GM18517 (cell line): ENCODE data around the gene LRRC61.

Source experiments
- ATAC-seq: cut with Tn5 transposase; IDR thresholded peaks from one replicate; pipeline ENCODE4 v1.9.1; 2021; ENCODE audit warnings: mild to moderate bottlenecking, moderate library complexity; ENCODE audit not compliant: unreplicated experiment

The LRRC61 gene

DNA sequence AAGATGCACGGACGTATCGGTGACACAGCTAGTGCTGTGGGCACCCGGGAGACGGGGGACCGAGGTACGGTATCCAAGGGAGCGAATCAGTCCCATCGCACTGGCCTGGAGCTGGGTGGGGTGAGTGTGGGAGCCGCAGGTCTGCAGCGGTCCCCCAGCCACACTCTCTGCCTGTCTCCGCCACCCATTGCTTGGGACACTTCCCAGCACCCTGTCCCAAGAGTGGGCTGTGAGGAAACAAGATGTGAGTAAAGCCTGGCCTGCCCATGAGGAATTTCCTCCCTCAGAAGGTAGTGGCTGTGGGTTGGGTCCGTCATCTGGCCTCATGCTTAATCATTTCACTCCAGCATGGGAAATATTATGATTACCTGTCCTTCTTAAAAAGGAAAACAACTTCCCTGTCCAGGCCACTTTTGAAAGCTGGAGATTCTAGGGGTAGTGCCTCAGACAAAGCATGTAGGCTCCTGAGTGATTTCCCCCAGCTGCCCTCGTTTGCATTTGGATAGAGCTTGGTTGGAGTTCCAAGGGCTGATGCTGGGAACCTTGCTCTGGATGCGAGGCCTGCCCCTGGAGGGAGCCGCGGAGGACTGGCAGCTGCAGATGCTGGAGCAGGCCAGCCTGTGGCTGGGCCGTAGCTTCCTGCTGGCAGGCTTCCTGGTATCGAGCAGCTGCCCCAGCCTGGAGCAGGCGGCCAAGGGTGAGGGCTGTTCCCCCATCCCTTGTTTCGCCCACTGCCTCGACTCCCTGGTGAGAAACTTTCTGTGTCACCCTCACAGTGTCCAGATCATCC lies 6.4 kb downstream of the LRRC61 start:
- no peak for ATAC-seq

DNA sequence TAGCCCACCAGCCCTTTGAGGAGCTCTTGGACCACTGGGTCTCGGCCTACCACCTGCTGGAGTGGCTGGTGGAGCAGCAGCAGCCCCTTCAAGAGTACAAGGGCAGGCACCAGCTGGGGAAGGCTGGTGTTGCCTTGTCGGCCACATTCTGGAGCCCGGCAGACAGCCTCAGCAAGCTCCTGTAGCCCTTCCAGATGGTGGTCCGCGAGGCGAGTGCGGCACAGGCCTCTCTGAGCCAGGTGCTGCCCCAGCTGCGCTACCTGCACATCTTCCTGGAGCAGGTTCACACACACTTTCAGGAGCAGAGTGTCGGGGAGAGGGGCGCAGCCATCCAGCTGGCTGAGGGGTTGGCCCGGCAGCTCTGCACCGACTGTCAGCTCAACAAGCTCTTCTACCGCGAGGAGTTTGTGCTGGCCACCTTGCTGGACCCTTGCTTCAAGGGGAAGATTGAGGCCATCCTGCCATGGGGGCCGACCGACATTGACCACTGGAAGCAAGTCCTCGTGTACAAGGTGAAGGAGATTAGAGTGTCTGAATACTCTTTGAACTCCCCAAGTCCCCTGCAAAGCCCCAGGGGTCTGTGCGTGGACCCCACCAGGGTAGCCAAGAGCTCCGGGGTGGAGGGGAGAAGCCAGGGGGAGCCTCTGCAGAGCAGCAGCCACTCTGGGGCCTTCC lies 7.2 kb downstream of the LRRC61 start:
- ATAC-seq, result no peak

DNA sequence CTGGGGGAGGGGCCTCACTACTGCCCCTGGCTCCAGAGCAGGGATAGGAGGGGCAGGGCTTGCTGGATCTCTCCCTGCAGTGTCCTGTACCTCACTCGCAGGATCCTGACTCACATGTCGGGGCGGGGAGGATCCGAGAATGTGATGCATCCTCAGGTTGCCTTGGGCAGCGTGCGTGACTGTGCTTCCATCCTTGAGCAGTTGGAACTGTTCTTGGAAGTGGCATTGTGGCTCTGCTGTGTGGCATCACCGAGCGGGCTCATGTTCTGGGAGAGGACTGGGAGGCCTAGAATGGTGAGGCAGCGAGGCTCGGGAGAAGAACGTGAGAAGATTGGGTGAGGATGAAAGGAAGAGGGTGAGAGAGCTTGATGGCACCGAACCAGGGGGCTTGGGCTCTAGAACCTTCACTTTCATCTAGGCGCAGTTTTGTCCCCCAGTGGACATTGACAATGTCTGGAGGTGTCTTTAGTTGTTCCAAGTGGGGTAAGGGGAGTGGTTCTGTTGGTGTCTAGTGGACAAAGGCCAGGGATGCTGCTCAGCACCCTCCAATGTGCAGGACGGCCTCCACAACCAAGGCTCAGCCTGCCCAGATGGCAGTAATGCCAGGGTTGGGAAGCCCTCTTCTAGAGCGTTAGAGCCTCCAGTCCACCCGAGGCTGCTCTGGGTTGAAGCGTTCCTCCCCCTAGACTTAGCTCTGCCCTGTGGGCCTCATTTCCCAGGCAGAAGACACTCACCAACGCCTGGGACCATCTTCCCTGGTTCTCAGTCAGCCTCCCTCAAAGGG lies 9.9 kb downstream of the LRRC61 start:
- ATAC-seq, result no peak

DNA sequence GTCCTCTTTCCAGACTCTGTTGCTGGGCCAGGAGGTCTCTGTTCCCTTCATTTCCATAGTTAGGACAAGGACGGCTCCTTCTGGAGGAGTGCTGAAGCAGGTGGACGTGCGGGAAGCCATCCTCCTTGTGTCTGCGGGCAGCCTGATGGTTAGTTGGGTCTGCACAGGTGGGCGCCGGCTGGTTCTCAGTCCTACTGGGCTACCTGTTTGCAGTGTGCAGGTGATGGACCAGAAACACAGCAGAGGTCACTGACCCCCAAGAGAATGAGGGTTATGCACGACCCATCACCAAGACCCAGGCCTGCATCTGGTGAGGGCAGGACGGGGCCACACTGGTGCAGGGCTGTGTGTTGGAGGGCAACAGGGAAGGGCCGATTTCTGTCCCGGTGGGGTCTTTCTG lies 10.5 kb downstream of the LRRC61 start:
- no peak for ATAC-seq

DNA sequence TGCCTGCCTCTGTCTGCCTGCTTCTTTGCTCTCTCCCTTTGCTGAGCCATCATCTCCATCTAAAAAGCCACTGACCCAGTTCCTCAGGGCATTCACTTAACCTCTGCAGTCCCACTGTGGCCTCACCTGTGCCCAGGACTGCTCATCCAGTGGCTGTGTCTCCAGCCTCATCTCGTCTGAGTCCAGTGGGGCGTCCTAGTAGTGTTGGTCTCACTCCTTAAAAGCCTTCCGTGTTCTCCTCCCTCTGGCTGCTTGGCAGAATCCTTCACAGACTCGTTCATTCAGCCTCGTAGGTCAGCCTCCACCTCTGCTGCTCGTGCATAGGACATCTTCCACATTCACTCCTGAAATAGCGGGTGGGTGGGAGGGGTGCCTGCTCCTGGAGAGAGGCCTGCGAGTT lies 11.0 kb downstream of the LRRC61 start:
- ATAC-seq, result no peak

DNA sequence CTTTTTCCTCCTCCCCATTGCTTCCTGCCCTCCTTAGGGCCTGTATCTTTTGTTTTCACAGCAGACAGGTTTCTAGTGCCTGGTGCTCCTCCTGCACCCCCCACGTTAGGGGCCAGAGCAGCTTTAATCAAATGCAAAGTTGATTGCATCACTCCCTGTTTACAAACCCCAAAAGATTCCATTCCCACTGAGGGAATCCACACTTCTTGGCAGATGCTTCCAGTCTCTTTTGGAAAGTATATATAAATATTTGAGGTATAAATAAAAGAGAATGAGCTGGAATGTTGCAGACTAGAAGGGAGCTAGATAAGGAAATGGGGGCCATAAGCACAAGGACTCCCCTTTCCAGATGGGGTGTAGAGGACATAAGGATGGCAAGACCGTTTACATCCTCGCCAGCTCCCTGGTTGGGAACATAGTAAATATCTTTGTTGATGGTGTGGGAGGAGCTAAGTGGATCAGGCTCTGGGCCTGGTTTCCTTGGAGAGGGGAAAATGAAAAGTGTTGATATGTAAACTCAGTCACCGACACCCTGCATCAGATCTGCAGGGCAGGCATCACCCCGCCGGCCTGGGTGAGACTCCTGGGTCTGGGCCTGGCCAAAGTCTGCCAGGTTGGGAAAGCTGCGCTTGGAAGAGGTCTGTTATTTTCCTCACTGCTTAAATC lies 12.1 kb downstream of the LRRC61 start:
- no peak for ATAC-seq

DNA sequence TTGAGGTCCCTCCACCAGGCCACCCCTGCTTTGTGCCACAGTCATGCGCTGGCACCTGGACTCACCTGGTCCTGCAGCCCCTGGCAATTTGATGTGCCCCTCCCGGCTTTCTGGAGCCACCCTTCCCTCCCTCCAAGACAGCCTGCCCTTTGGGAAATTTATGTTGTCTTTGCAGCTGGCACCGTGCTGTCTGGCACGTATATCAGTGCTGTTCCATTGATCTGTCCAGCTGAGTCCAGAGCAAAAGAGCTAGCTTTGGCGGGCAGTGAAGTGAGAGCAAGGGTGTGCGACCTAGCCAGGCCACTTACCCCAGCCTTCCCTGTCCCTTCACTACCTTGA lies 12.6 kb downstream of the LRRC61 start:
- ATAC-seq, result no peak

DNA sequence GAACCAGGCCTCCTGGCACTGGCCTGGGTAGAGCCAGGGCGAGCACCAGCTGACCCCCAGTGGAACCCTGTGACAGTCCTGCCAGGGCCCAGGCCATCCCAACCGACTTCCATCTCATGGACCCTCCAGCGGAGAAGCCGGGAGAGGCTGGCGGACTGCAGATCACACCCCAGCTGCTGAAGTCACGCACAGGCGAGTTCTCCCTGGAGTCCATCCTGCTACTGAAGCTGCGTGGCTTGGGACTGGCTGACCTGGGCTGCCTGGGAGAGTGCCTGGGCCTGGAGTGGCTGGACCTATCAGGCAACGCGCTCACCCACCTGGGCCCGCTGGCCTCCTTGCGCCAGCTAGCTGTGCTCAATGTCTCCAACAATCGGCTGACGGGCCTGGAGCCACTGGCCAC lies 13.6 kb downstream of the LRRC61 start:
- ATAC-seq, result no peak

DNA sequence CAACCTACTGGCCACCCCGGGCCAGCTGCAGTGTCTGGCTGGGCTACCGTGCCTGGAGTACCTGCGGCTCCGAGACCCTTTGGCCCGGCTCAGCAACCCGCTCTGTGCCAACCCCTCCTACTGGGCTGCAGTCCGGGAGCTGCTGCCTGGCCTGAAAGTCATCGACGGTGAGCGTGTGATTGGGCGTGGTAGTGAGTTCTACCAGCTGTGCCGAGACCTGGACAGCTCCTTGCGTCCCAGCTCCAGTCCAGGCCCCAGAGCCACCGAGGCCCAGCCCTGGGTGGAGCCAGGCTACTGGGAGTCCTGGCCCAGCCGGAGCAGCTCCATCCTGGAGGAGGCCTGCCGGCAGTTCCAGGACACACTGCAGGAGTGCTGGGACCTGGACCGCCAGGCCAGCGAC lies 14.0 kb downstream of the LRRC61 start:
- no peak for ATAC-seq

DNA sequence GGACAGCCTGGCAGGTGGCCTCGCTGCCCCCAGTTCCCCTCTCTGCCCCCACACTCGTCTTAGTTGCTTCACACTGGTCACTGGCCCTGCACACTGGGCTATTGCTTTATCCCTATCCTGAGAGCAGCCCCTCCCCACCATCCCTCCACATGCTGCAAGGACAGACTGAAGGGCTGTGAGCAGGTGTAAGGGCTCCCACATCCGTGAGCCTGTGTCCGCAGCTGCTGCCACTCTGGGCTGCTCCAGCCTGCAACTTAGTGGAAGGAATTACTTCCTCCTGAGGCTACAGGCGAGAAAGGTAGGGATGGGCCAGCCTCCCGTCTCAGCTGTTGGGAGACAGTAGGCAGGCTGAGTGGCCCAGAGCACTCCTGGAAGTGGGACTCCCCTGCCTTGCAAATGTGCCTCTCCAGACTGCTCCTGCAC lies 14.5 kb downstream of the LRRC61 start:
- no peak for ATAC-seq

DNA sequence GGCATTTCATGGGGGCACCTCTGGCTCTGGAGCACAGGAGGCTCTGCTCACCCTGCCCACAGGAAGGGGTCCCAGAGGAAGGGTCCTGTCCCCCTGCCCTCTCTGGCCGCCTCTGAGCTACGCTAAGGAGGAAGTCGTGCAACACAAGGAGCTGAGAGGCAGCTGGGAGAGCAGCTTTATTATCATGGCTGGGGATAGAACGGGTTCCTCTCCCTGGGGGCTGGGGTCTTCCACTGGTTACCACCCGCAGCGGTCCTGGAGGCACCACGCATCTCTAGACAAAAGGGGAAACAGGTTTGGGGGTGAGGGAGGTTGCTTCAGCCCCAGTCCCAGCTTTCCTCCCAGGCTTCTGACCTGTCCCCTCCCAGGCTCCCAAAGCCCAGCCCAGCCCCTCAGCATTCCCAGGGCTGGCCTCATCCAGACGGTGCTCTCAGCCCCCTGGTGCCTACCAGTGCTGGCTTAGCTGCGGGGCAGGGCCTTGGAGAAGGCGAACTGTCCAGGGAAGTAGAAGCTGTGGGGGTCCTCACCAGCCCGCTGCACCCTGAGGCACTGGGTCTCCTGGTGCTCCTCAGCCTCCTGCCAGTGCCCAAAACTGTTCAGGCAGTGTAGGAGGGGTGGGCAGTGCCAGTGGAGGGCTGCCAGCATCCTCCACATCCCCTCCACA lies 15.1 kb downstream of the LRRC61 start:
- ATAC-seq, result no peak

DNA sequence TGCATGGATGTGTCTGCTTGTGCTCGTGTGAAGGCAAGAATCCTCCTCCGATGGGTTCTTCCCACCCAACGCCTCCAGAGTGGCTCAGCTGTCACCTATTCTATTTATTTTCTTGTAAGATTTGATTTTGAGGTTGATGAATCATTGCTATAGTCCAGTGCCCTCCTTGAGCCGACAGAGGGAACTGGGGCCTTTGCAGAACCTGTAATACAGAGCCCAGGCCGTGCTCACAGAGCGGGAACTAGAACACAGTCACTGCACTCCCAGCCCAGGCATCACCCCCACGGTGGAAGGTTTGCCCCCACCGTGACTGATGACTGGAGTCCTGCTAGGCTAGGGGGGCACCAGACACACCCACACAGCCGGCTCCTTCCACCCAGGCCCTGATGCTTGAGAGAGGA lies 16.3 kb downstream of the LRRC61 start:
- no peak for ATAC-seq

DNA sequence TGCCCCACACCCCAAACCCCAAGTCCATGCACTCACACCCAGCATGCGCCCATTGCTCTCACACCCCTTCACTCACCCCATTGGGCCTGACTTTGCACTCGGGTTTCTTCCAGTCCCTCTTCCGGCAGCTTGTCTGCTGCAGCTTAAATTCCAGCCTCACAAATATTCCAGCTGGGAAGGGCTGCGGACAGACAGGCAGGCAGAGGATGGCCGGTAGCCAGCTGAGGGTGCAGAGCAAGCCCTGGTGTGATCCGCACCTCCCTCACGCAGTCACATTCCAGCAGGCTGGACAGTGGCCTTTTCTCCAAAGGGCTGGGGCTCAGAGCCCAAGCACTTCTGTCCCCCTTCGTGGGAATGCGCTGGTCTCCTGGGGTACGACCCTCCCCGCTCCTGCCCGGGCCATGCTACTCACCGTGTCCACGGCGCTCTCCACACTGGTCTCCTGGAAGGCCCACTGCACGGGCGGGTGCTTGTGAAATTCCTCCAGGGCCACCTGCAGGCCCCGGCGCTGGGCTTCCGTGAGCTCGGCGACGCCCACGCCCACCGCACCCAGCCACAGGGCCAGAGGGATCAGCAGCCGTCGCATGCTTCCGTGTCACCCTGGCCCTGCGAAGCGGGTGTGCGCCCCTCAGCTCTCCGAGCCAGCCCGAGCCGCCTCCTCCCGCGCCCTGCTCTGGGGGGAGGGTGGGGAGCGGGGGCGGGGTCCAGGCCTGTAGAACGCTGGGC lies 17.0 kb downstream of the LRRC61 start:
- no peak for ATAC-seq

DNA sequence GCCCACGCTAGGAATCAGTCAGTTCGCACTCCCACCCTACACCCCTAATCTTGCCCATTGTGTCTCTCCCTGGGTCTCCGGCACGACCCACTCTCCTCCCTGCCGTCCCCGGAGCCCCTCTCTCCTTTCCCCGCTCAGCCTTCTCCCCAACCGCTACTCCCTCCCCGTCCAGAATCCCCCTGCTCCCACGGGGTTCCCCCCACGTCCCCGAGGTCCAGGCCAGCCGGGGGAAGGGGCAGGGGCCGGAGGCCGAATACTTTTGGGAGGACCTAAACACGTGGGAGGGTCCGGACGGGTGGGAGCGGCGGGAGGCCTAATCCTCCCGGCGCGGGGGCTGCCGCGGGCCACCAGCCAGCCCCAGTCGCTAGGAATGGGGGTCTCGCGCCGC lies 17.7 kb downstream of the LRRC61 start:
- no peak for ATAC-seq

DNA sequence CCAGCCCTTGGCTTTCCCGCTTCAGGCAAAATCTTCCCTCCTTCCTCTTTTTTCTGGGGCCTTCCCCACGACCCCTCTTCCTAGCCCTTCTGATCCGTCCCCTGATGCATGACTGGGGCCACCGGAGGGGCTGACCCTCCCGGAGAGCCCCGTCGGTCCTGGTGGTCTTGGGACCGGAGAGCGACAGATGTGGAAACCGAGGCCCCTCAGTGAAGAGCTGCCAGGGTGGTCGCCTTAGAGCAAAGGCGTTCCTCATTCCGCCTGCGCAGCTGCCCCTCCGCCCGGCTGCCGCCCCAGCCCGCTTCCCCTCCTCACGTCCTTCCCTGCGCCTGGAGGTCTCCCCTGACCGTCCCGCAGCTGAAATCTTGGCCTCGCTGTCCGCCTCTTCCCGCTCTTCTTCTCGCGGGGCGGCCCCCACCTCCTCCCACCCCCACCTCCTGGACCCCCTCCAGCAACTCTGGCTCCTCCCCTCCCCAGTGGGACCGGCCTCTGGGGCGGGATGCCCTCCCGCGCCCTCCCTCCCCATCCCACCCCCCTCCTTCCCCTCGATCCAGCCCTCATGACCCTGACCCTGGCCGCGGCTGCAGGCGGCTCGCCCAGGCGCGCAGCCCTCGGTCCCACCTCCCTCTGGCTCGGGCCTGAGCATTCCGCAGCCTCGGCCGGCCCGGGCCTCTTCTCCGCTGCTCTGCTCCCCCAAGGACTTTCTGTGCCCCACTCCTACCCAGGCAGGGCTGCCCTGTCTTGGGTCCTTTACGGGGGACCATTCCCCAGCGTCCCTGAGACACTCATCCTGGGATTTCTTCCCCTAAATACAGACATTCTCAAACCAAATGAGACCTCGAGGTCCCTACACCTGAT lies 18.3 kb downstream of the LRRC61 start, which contains the start of gene RARRES2:
Gene RARRES2 (minus strand): TSS at position 367 of the 858 bp plus-strand sequence. CDS start 1,020 bp downstream, outside the sequence.
- no peak for ATAC-seq

DNA sequence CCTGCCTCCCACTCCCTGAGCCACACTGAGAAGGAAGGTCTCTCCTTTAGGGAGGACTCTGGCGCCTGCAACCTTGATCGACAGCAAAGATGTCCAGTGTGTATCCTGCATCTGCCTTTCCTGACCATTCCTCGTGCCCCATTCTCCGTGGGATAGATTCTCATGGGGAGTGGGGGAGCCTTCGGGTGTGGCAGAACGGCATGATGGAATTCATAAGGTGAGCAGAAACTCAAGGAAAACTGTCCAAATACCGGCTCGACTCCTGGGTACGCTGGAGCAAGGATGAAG lies 18.9 kb downstream of the LRRC61 start:
- no peak for ATAC-seq

DNA sequence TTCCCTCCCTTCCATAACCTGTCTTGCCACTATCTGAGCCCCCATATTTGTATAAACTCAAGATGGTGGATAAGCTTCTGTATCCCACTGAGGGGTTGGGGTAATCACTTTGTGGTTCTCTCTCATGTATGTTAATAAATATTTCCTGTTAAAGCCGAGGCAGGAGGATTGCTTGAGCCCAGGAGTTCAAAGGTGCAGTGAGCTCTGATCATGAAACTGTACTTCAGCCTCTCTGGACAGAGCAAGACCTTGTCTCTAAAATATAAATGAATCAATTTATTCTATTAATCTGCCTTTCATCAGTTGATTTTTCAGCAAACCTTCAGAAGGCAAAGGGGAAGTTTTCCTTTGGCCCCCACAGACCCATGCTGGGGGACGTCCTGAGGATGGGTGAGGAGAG lies 20.1 kb downstream of the LRRC61 start:
- ATAC-seq, result no peak

DNA sequence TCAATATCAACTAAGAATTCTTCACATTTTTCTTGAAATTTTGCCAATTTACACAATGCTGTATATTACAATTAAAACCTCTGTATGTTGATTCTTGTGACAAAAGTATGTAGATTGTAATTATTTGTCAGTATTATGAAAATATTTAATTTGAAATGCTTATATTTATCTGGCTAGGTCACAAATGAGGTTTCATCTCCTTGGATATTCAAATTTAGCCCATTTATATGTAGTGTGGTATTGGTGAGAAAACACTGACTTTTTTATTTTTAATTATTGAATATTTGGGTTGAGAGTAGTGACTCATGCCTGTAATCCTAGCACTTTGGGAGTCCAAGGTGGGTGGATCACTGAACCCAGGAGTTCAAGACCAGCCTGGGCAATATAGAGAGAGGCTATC lies 21.1 kb downstream of the LRRC61 start:
- no peak for ATAC-seq

DNA sequence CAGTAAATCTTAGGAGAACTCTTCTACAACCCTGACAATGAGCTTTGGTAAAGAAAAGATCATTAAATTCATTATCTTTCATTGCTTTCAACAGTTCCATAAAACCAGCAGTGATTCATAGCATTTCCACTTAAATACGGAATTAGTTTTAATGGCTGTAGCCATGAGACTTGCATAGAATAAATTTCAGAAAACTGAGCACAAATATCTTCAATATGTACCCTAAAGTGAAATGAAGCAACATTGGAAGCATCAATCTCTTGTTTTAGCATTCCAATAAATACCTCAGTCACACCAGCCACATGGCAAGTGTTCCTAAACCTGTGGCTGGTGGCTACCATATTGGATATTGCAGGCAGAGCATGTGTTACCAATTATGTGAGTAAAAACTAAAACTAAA lies 21.9 kb downstream of the LRRC61 start:
- ATAC-seq, result no peak
